IPS-18c (cell line): ENCODE data around the gene ZSCAN1.

Experiments used
- H3K4me3 ChIP-seq: 2 replicates; pipeline ENCODE4 v1.7.0; 2013; ENCODE audit warnings: low read depth, mild to moderate bottlenecking, low read length, moderate library complexity; ENCODE audit not compliant: insufficient read depth
- H3K9me3 ChIP-seq: one replicate; pipeline ENCODE4 v1.6.1; 2013; ENCODE audit warnings: mild to moderate bottlenecking, low read length, moderate library complexity; ENCODE audit not compliant: control insufficient read depth, insufficient read depth

ZSCAN1 gene

DNA sequence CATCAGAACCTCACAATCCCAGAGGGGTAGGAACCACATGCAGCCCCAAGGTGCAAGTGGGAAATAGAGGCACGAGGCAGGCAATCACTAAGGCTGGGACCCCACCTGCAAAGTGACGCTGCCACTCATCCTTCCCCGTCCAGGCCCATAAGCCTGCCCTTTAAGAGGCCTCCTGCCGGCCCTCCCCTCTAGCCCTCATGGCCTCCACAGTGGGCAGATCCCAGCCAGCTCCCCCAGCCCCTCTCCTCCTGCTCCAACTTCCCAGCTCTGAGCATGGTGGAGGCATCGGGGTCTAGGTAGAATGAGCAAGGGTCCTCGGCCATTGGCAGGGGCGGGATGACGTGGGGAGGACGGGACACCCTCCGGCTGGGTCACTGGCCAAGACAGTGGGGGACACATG, 61.5 kb downstream of the ZSCAN1 start:
- Histone ChIP-seq H3K9me3 (no peaks in the 10 kb centered on the region), H3K4me3 (no peak overlapping the region)

DNA sequence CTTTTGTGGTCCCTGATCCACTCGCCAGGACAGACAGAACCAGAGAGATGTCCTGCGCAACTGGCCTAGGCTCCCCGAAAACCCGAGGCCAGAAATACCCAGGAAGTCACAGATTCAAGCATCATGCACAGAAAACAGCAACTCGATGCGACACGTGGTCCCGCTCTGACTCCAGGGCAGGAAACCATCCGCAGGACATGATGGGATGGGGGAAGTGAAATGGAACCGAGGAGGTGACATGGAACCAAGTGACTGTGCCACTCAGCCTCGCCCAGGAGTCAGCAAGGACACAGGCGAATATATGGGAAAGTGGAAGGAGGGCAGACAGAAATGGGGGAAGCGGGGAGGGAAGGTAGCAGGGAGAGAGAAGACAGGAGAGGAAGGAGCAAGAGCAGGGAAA, 63.1 kb downstream of the ZSCAN1 start:
- H3K9me3 ChIP-seq: no peaks in the 10 kb centered on the region
- peak overlapping the region; percentile 91; the same call in 1 of the 2 replicates for H3K4me3 ChIP-seq

DNA sequence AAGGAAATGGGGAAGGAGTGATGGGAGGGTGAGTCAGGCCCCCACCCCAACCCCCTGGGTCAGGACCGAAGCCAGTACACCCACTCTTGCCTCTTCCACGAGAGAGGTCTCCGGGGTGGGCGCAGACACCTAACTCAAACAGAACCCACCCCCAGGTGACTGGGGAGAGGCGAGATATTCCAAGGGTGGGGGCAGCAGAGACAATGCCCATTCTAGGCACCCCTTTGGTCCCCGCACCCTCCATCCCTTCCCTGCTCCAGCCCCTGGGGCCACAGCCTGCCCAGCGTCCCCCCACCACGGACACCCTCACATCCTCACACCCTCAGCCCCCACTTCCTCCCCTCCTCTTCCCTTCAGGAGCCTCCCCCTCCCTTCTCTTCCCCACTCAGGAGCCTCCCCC, 63.5 kb downstream of the ZSCAN1 start:
- Histone ChIP-seq H3K4me3 (peak overlapping the region; percentile 91), H3K9me3 (no peaks in the 10 kb centered on the region)

DNA sequence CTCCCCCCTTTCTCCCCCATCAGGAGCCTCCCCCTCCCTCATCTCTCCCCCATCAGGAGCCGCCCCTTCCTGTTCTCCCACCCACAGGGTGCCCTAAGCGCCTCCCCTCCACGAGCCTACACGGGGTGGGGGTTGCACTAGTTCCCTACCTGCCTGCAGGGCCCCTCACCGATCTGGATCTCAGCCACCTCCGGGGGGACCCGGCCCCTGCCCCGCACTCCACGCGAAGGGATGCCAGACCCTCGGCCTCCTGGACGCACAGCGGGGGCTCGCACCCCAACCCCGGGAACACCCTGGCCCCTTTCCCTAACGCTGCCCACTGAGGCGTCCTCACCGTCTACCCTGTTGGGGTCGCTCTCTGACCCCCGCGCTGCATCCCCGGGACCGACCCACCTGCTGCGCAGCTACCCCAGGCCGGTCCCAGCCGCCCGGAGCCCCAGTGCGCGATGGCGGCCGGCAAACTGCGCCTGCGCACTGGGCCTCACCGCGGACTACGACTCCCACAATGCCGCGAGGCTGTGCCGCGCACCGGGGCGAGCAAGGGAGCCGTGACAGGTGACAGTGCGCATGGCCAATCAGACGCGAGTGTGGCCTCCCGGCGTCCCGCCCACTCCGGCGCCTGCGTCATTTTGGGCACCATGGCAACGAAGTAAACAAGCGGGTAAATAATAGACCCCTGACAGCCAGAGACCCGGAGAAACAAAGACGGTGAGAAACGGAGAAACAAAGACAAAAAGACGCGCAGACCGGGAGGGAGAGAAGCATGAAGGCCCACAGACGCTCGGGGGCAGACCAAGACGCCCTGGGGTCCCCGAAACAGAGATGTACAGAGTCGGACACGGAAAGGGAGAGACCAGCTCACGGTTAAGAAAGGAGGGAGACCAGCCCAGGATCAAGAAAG, 64.2 kb downstream of the ZSCAN1 start, which contains the start of gene ZSCAN18:
TSS of gene ZSCAN18 (minus strand) at position 451 of the 901 bp plus-strand sequence. CDS start 7,964 bp downstream, outside the sequence.
- Histone ChIP-seq H3K4me3 (peak within 1 kb of the TSS; percentile 91), H3K9me3 (no peaks in the 10 kb centered on the region)

DNA sequence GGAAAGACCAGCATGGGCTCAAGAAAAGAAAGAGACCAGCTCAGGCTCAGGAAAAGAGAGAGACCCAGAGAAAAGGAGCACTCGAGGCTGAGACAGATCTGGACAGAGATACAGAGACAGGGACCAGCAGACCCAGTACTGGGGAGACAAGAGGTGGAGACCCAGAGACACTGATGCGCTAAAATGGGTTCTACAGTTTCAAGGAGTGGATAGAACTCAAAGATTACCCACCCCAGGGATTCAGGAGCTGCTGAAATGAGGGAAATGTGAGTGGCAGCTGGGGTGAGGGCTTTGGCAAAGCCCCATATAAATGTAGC, 64.8 kb downstream of the ZSCAN1 start:
- Histone ChIP-seq H3K9me3 (peaks cover 2% of the 10 kb centered on the region), H3K4me3 (peak overlapping the region; percentile 59)
